Measurements from ENCODE around the gene GLG1.
"Not testable (repeated sequence)": the region's sequence is repeated elsewhere in the genome, so short reads cannot be mapped to it uniquely, and the experiment has no call there.

Gene GLG1

GRCh38 chr16:74400238-74400637 is 206.7 kb downstream of the GLG1 start:
- DNase-seq: not testable (repeated sequence)

GRCh38 chr16:74398212-74398895 is 208.6 kb downstream of the GLG1 start:
- DNase-seq: peak; percentile 33

Data from islet precursor cell (in vitro differentiated cells).